H9 (cell line): ENCODE data around the gene NEK11. TPM values are rescaled to one million over a fixed set of nuclear protein-coding genes. Genes with fewer than 3 reads are reported as not detected.

Experiments
- DNase-seq: peaks from one replicate; pipeline ENCODE4 v3.0.0-alpha.2; 2017
- H2AFZ ChIP-seq: one replicate; pipeline ENCODE4 v1.6.1; 2013; ENCODE audit warnings: mild to moderate bottlenecking, low read length, control low read depth, moderate library complexity
- H2AK5ac ChIP-seq: 2 replicates; pipeline ENCODE4 v1.6.1; 2013; ENCODE audit warnings: low read length, control low read depth, mixed read lengths; ENCODE audit not compliant: insufficient read length
- H2BK120ac ChIP-seq: one replicate; pipeline ENCODE4 v1.6.1; 2013; ENCODE audit warnings: low read depth, mild to moderate bottlenecking, low read length, control low read depth, inconsistent platforms; ENCODE audit not compliant: poor library complexity, severe bottlenecking
- H2BK12ac ChIP-seq: 2 replicates; pipeline ENCODE4 v1.6.1; 2013; ENCODE audit warnings: low read length, control low read depth, mixed read lengths, low read depth; ENCODE audit not compliant: insufficient read length
- H2BK15ac ChIP-seq: 2 replicates; pipeline ENCODE4 v1.6.1; 2013; ENCODE audit warnings: low read depth, low read length, control low read depth
- H2BK20ac ChIP-seq: one replicate; pipeline ENCODE4 v1.6.1; 2013; ENCODE audit warnings: low read depth, mild to moderate bottlenecking, low read length, control low read depth, inconsistent platforms; ENCODE audit not compliant: poor library complexity, severe bottlenecking
- H2BK5ac ChIP-seq: 2 replicates; pipeline ENCODE4 v1.6.1; 2013; ENCODE audit warnings: low read length, control low read depth, mixed read lengths; ENCODE audit not compliant: insufficient read length
- H3K14ac ChIP-seq: 2 replicates; pipeline ENCODE4 v1.6.1; 2013; ENCODE audit warnings: low read length, control low read depth; ENCODE audit not compliant: insufficient read depth
- H3K18ac ChIP-seq: 2 replicates; pipeline ENCODE4 v1.6.1; 2013; ENCODE audit warnings: low read depth, mild to moderate bottlenecking, mixed read lengths, low read length, control low read depth; ENCODE audit not compliant: insufficient read length
- H3K23ac ChIP-seq: 2 replicates; pipeline ENCODE4 v1.6.1; 2013; ENCODE audit warnings: low read length, control low read depth, mixed read lengths, low read depth; ENCODE audit not compliant: insufficient read length
- H3K23me2 ChIP-seq: 2 replicates; pipeline ENCODE4 v1.6.1; 2013; ENCODE audit warnings: low read depth, mild to moderate bottlenecking, mixed read lengths, low read length, control low read depth; ENCODE audit not compliant: insufficient read length, poor library complexity, severe bottlenecking
- H3K27ac ChIP-seq: 2 replicates; pipeline ENCODE4 v1.5.1; 2013; ENCODE audit warnings: low read length, control low read depth, mixed read lengths, low read depth; ENCODE audit not compliant: insufficient read length
- H3K27me3 ChIP-seq: 2 replicates; pipeline ENCODE4 v1.6.1; 2013; ENCODE audit warnings: low read length, control low read depth, inconsistent platforms; ENCODE audit not compliant: insufficient read depth
- H3K4ac ChIP-seq: 2 replicates; pipeline ENCODE4 v1.6.1; 2013; ENCODE audit warnings: low read depth, mild to moderate bottlenecking, control low read depth, inconsistent platforms, low read length, moderate library complexity
- H3K4me1 ChIP-seq: 2 replicates; pipeline ENCODE4 v1.6.1; 2013; ENCODE audit warnings: low read length, control low read depth, inconsistent platforms; ENCODE audit not compliant: insufficient read depth
- H3K4me2 ChIP-seq: 2 replicates; pipeline ENCODE4 v1.6.1; 2013; ENCODE audit warnings: low read length, control low read depth, mixed read lengths; ENCODE audit not compliant: insufficient read length, insufficient read depth
- H3K56ac ChIP-seq: 2 replicates; pipeline ENCODE4 v1.6.1; 2013; ENCODE audit warnings: low read depth, mild to moderate bottlenecking, mixed read lengths, low read length, control low read depth; ENCODE audit not compliant: insufficient read length
- H3K79me1 ChIP-seq: 2 replicates; pipeline ENCODE4 v1.6.1; 2013; ENCODE audit warnings: low read depth, mild to moderate bottlenecking, moderate library complexity, low read length, control low read depth, inconsistent platforms; ENCODE audit not compliant: insufficient read depth, poor library complexity, severe bottlenecking
- H3K79me2 ChIP-seq: 2 replicates; pipeline ENCODE4 v1.6.1; 2013; ENCODE audit warnings: low read length, control low read depth, inconsistent platforms; ENCODE audit not compliant: insufficient read depth
- H3K9ac ChIP-seq: 2 replicates; pipeline ENCODE4 v1.6.1; 2013; ENCODE audit warnings: low read length, control low read depth, mixed read lengths; ENCODE audit not compliant: insufficient read length; ENCODE audit errors: extremely low read depth
- H3K9me3 ChIP-seq: one replicate; pipeline ENCODE4 v1.6.1; 2013; ENCODE audit warnings: low read depth, low read length, inconsistent platforms; ENCODE audit not compliant: control insufficient read depth
- H3T11ph ChIP-seq: one replicate; pipeline ENCODE4 v1.6.1; 2013; ENCODE audit warnings: mild to moderate bottlenecking, low read length, control low read depth, inconsistent platforms
- H4K20me1 ChIP-seq: one replicate; pipeline ENCODE4 v1.6.1; 2013; ENCODE audit not compliant: control insufficient read depth, insufficient read length, insufficient read depth
- H4K5ac ChIP-seq: 2 replicates; pipeline ENCODE4 v1.6.1; 2013; ENCODE audit warnings: low read depth, mild to moderate bottlenecking, mixed read lengths, low read length, control low read depth; ENCODE audit not compliant: insufficient read length
- H4K8ac ChIP-seq: replicated peaks from 2 replicates; pipeline ENCODE4 v1.6.1; 2013; ENCODE audit warnings: low read length, control low read depth, mixed read lengths, low read depth; ENCODE audit not compliant: insufficient read length
- H4K91ac ChIP-seq: 2 replicates; pipeline ENCODE4 v1.6.1; 2013; ENCODE audit warnings: low read depth, mild to moderate bottlenecking, moderate library complexity, mixed read lengths, low read length, control low read depth; ENCODE audit not compliant: insufficient read length
- H3K27ac Mint-ChIP-seq, 3 experiments: 2 replicates in 2 of 3; 3 replicates in 1 of 3; pipeline ENCODE4 v1.8.0; 2020 to 2021; ENCODE audit warnings: mixed read lengths in 3 of 3, mild to moderate bottlenecking in 1 of 3, moderate library complexity in 1 of 3
- H3K27me3 Mint-ChIP-seq: 2 replicates; pipeline ENCODE4 v1.8.0; 2021; ENCODE audit warnings: low read depth, mild to moderate bottlenecking, moderate library complexity, mixed read lengths
- H3K36me3 Mint-ChIP-seq, 3 experiments: 2 replicates in 2 of 3; 3 replicates in 1 of 3; pipeline ENCODE4 v1.8.0; 2020 to 2021; ENCODE audit warnings: low read depth in 3 of 3, mixed read lengths in 3 of 3; ENCODE audit not compliant: insufficient read depth in 1 of 3
- H3K4me1 Mint-ChIP-seq, 2 experiments: 2 replicates each; pipeline ENCODE4 v1.8.0; 2020; ENCODE audit warnings: mixed read lengths in 2 of 2
- H3K4me3 Mint-ChIP-seq, 2 experiments: 2 replicates in 1 of 2; 3 replicates in 1 of 2; pipeline ENCODE4 v1.8.0; 2020 to 2021; ENCODE audit warnings: mild to moderate bottlenecking in 2 of 2, mixed read lengths in 2 of 2, moderate library complexity in 1 of 2
- H3K9me3 Mint-ChIP-seq, 2 experiments: 2 replicates in 1 of 2; 3 replicates in 1 of 2; pipeline ENCODE4 v1.8.0; 2020; ENCODE audit warnings: mild to moderate bottlenecking in 2 of 2, mixed read lengths in 2 of 2, moderate library complexity in 1 of 2
- CTCF ChIP-seq: fragments of 200-600 bp; sonication (generic); conservative IDR thresholded peaks from 3 replicates; pipeline ENCODE4 v1.8.0; 2021; ENCODE audit warnings: antibody characterized with exemption, mild to moderate bottlenecking
- WGBS: extraction: QIAGEN DNeasy Blood & Tissue Kit; methylation state at CpG from one replicate; pipeline ENCODE4 v1.1.7; 2013; ENCODE audit warnings: missing lambda C conversion rate, low lambda C conversion rate, mixed read lengths; ENCODE audit not compliant: insufficient read length; ENCODE audit errors: extremely low coverage; 5-methylcytosine and 5-hydroxymethylcytosine counted together
- total RNA-seq: library from RNA; stranded (reverse); gene quantifications from 2 replicates; pipeline ENCODE4 v1.2.1, GENCODE V29; 2021

NEK11 gene
- total RNA-seq, 1 experiment from 2014 or later: 2.5 TPM

- no peak for DNase-seq
- no peak overlapping the region for H3K4me3 Mint-ChIP-seq
- Histone ChIP-seq H3K79me2 (no peaks in the 10 kb centered on the region), H2BK12ac (no peak overlapping the region), H3K27me3 (no peaks in the 10 kb centered on the region), H3K9me3 (no peaks in the 10 kb centered on the region), H2BK20ac (no peak overlapping the region), H2BK5ac (no peak overlapping the region), H3K9ac (no peak overlapping the region), H3K23me2 (no peaks in the 10 kb centered on the region), H2AFZ (no peak overlapping the region), H4K8ac (no peak overlapping the region), H3K14ac (no peak overlapping the region), H3K4me1 (peaks cover 7% of the 10 kb centered on the region; the same call in 1 of the 2 replicates), H4K91ac (no peak overlapping the region), H4K20me1 (no peaks in the 10 kb centered on the region), H2BK15ac (no peak overlapping the region), H2AK5ac (no peak overlapping the region), H3K79me1 (no peaks in the 10 kb centered on the region), H3K18ac (no peak overlapping the region), H3K4ac (no peak overlapping the region), H2BK120ac (no peak overlapping the region), H3K27ac (no peak overlapping the region), H3K23ac (no peak overlapping the region), H3K56ac (no peak overlapping the region), H4K5ac (no peak overlapping the region), H3K4me2 (no peak overlapping the region), H3T11ph (no peak overlapping the region)
- H3K36me3 Mint-ChIP-seq: no peaks in the 10 kb centered on the region
- no peak overlapping the region for H3K27ac Mint-ChIP-seq
- no peak for TF ChIP-seq CTCF
- H3K4me1 Mint-ChIP-seq: peaks cover 15 to 22% of the 10 kb centered on the region in 2 experiments
- H3K27me3 Mint-ChIP-seq: no peaks in the 10 kb centered on the region
- H3K9me3 Mint-ChIP-seq: no peaks in the 10 kb centered on the region
- WGBS: no CpG with 5 or more reads among the region's 2 CpGs
Measured at GRCh38 chr3:131072845-131073244, 46.2 kb downstream of the NEK11 start.
